Right hindlimb (tissue), 1 donor: ENCODE results near the gene TUBB.
"Not testable (repeated sequence)": the region's sequence is repeated elsewhere in the genome, so short reads cannot be mapped to it uniquely, and the experiment has no call there.

Experiments used
- DNase-seq: peaks from one replicate; pipeline ENCODE4 v3.0.0-alpha.2; 2018

Gene TUBB

DNA sequence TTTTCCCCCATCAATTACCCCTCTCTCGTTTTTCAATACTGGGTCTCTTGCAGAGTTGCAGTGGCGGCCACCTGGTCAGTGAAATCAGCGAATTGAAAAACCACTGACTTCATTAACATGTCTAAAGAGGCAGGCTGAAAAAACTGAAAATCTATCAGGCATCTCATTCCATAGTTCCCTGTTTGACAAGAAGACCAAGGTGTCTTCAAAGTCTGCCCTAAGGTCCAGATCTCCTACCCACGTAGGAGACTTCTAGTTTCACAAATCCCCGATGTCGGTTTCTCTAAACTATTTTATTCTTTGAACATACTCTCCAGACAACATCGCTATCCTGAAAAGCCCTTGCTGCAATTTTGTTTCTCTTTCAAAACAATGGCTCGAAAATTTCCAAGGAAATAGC, 796 bp upstream of the TUBB start:
- no peak for DNase-seq

DNA sequence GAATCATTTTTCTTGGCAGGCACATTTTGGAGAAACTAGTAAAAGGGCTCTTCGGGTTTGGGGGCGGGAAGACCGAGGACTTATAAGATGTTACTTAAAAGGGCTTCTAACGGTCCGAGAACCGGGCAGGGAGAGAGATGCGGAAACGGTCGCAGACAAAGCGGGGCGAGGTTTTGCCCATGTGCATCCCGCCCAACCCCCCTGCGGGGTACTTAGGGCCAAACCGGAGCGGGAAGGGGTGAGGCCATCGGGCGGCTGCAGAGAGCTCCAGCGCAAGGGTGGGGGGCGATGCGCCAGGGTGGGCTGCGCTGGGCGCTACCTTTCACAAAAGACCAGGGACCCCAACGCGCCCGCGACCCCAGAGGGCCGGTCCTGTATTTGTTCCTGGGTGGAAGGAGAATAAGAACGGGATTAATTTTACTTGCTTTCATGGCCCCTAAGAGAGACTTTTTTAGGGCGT, 616 bp downstream of the TUBB start:
- DNase-seq = peak; percentile 80

DNA sequence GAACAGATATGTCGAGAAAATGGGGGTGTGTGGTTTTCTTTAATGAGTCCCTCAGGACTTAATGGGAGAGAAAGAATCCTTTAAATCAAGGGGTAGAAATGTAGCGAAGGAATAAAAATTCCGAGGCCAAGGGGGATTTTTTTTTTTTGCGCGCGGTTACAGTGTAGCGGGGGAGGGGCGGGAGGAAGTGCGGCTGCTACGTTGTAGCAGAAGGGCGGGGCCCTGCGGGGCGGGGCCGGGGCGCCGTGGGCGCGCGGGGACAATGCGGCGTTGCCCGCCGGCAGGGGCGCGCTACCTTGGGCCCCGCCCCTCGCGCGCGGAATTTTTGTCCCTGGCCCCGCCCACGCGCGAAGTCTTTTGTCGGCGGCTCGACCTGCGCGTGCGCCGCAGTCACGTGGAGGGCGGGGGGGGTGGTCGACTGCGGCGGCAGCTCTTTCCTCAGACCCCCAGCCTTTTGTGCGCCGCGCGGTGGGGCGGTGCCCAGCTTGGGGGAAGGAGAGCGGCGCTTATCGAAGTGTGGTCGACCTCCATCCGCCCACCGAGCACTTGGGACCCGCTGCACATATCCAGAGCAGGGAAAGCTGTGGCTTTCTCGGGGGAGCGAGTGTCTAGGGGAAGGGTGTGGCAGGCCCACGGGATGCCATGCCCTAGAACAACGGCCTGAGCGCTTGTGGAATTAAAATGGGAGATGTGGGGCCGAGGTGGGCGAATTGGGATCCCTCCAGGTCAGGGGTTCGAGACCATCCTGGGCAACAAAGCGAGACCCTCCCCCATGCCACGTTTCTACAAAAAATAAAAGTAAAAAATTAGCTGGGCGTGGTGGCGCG, 1.3 kb downstream of the TUBB start:
- peak; percentile 94 for DNase-seq

- not testable (repeated sequence) for DNase-seq
Observed at GRCh38 chr6:30722025-30722279, 1.8 kb downstream of the TUBB start.

- DNase-seq = peak; percentile 83
Observed at GRCh38 chr6:30722280-30723112, 2.3 kb downstream of the TUBB start.

GRCh38 chr6:30723159-30723842, 3.1 kb downstream of the TUBB start:
- DNase-seq = not testable (repeated sequence)

DNA sequence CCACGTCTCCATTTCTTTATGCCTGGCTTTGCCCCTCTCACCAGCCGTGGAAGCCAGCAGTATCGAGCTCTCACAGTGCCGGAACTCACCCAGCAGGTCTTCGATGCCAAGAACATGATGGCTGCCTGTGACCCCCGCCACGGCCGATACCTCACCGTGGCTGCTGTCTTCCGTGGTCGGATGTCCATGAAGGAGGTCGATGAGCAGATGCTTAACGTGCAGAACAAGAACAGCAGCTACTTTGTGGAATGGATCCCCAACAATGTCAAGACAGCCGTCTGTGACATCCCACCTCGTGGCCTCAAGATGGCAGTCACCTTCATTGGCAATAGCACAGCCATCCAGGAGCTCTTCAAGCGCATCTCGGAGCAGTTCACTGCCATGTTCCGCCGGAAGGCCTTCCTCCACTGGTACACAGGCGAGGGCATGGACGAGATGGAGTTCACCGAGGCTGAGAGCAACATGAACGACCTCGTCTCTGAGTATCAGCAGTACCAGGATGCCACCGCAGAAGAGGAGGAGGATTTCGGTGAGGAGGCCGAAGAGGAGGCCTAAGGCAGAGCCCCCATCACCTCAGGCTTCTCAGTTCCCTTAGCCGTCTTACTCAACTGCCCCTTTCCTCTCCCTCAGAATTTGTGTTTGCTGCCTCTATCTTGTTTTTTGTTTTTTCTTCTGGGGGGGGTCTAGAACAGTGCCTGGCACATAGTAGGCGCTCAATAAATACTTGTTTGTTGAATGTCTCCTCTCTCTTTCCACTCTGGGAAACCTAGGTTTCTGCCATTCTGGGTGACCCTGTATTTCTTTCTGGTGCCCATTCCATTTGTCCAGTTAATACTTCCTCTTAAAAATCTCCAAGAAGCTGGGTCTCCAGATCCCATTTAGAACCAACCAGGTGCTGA, 3.9 kb downstream of the TUBB start:
- DNase-seq = not testable (repeated sequence)

- no peak for DNase-seq
Observed at GRCh38 chr6:30724906-30725667, 4.9 kb downstream of the TUBB start.

- no peak for DNase-seq
Observed at GRCh38 chr6:30725713-30726505, 5.8 kb downstream of the TUBB start.

GRCh38 chr6:30726506-30727413, 6.6 kb downstream of the TUBB start:
- no peak for DNase-seq

GRCh38 chr6:30727920-30728553, 7.9 kb downstream of the TUBB start:
- no peak for DNase-seq

GRCh38 chr6:30730601-30731435, 10.7 kb downstream of the TUBB start:
- peak; percentile 66 for DNase-seq

- DNase-seq = no peak
Observed at GRCh38 chr6:30732237-30732943, 12.2 kb downstream of the TUBB start.

DNA sequence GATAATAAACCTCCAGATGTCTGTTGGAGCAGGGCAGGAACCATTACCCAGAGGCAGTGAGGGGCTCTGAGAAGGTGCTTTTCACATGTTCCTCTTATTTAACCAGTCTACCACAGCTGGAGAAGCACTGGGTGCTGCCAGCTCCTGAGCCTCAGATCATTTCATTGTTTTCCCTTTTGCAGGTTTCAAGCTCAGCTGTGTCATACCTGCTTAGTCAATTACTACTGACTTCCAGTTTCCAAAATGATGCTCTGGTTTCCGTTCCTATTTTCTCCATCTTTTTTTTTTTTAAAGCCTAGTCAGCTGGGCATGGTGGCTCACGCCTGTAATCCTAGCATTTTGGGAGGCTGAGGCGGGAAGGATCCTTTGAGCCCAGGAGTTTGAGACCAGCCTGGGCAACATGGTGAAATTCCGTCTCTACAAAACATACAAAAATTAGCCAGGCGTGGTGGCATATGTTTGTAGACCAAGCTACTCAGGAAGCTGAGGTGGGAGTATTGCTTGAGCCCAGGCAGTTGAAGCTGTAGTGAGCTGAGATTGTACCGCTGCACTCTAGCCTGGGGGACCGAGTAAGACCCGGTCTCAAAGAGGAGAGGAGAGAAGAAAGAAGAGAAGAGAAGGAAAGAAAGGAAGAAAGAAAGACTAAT, 15.6 kb downstream of the TUBB start:
- DNase-seq = no peak

GRCh38 chr6:30738532-30738931, 18.4 kb downstream of the TUBB start:
- no peak for DNase-seq

DNA sequence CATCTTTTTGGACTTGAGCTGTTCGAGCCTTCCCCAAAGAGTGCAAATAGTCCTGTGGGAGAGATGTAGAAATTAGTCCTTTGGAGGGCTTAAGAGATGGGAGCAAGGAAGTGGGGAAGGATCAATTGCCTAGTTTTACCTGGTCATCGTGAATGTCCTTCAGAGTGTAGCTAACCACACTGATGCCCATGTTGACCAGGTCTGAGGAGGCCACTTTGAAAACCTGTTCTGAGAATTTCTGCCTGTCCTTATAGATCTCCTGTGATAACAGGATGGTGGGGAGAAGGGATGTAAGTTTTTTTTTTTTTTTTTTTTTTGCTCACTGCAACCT, 20.4 kb downstream of the TUBB start:
- DNase-seq = no peak
